IMR-90 (cell line): ENCODE data around the gene LINC00237. TPM values are rescaled to one million over a fixed set of nuclear protein-coding genes. Genes with fewer than 3 reads are reported as not detected.

ENCODE experiments used
- ATAC-seq: fragments of 200-7000 bp; cut with Tn5 transposase; 2 replicates; pipeline ENCODE4 v1.9.1; 2020; ENCODE audit warnings: low read depth, mild to moderate bottlenecking, moderate library complexity
- BruUV-seq: library from RNA; stranded (reverse); fragments of 400-500 nt; replicated peaks from 2 replicates; lab custom pipeline; 2021; lab: Mats Ljungman, UMichigan
- CTCF ChIA-PET: fragments of 300-600 bp; formaldehyde crosslinking; extraction: SDS; loops from one replicate; lab custom pipeline; 2021; ENCODE audit warnings: antibody characterized with exemption; lab: Yijun Ruan, JAX
- POLR2A ChIA-PET: fragments of 300-600 bp; sonication (Branson Sonifier 250); formaldehyde crosslinking; loops from one replicate; lab custom pipeline; 2022; ENCODE audit warnings: antibody characterized with exemption; ENCODE audit not compliant: unreplicated experiment; lab: Charles Lee
- DNase-seq: peaks from one replicate; pipeline ENCODE4 v3.0.0; 2013
- H2AFZ ChIP-seq: replicated peaks from 2 replicates; pipeline ENCODE3; 2013; ENCODE audit warnings: low read length, mild to moderate bottlenecking; ENCODE audit not compliant: poor library complexity
- H2AK5ac ChIP-seq: 2 replicates; pipeline ENCODE4 v1.6.1; 2013; ENCODE audit warnings: low read depth, low read length, inconsistent platforms
- H2AK9ac ChIP-seq: replicated peaks from 2 replicates; pipeline ENCODE3; 2013; ENCODE audit warnings: mild to moderate bottlenecking, low read depth, low read length, moderate library complexity; ENCODE audit not compliant: poor library complexity
- H2BK120ac ChIP-seq: 2 replicates; pipeline ENCODE4 v1.6.1; 2013; ENCODE audit warnings: low read depth, low read length, inconsistent platforms
- H2BK15ac ChIP-seq: 3 replicates; pipeline ENCODE4 v1.6.1; 2013; ENCODE audit warnings: low read depth, low read length, inconsistent platforms
- H2BK20ac ChIP-seq: 2 replicates; pipeline ENCODE4 v1.6.1; 2013; ENCODE audit warnings: low read depth, mild to moderate bottlenecking, inconsistent platforms, low read length, moderate library complexity
- H2BK5ac ChIP-seq: 2 replicates; pipeline ENCODE4 v1.6.1; 2013; ENCODE audit warnings: mild to moderate bottlenecking, low read depth, low read length, inconsistent platforms; ENCODE audit not compliant: poor library complexity, severe bottlenecking
- H3K14ac ChIP-seq: replicated peaks from 2 replicates; pipeline ENCODE4 v1.6.1; 2013; ENCODE audit warnings: low read depth, low read length, inconsistent platforms
- H3K18ac ChIP-seq: 2 replicates; pipeline ENCODE4 v1.6.1; 2013; ENCODE audit warnings: low read depth, low read length, control low read depth
- H3K23ac ChIP-seq: 2 replicates; pipeline ENCODE4 v1.6.1; 2013; ENCODE audit warnings: low read depth, low read length, inconsistent platforms
- H3K27ac ChIP-seq: 2 replicates; pipeline ENCODE4 v1.5.1; 2013; ENCODE audit warnings: mild to moderate bottlenecking, control low read depth, low read length; ENCODE audit not compliant: insufficient read depth
- H3K27me3 ChIP-seq: 2 replicates; pipeline ENCODE4 v1.6.1; 2013; ENCODE audit warnings: low read length; ENCODE audit not compliant: control insufficient read depth, insufficient read depth
- H3K36me3 ChIP-seq: 2 replicates; pipeline ENCODE4 v1.6.1; 2013; ENCODE audit warnings: low read length, mixed read lengths; ENCODE audit not compliant: control insufficient read depth, insufficient read depth
- H3K4ac ChIP-seq: 2 replicates; pipeline ENCODE4 v1.6.1; 2013; ENCODE audit warnings: low read depth, low read length, inconsistent platforms
- H3K4me1 ChIP-seq: 2 replicates; pipeline ENCODE4 v1.6.1; 2013; ENCODE audit warnings: low read length, mixed read lengths; ENCODE audit not compliant: control insufficient read depth, insufficient read depth
- H3K4me2 ChIP-seq: 2 replicates; pipeline ENCODE4 v1.6.1; 2013; ENCODE audit warnings: low read depth, mild to moderate bottlenecking, control low read depth, low read length, moderate library complexity
- H3K4me3 ChIP-seq: 2 replicates; pipeline ENCODE4 v1.5.1; 2013; ENCODE audit warnings: low read depth, mild to moderate bottlenecking, control low read depth, low read length, moderate library complexity; ENCODE audit not compliant: insufficient read depth
- H3K56ac ChIP-seq: 2 replicates; pipeline ENCODE4 v1.6.1; 2013; ENCODE audit warnings: low read length, inconsistent platforms; ENCODE audit not compliant: insufficient read depth; ENCODE audit errors: extremely low read depth
- H3K79me1 ChIP-seq, 2 experiments: 2 replicates each; pipeline ENCODE4 v1.6.1; 2013; ENCODE audit warnings: low read length in 2 of 2, inconsistent platforms in 1 of 2, low read depth in 1 of 2
- H3K9ac ChIP-seq: 2 replicates; pipeline ENCODE4 v1.6.1; 2013; ENCODE audit warnings: low read depth, low read length, control low read depth
- H3K9me1 ChIP-seq: 2 replicates; pipeline ENCODE4 v1.6.1; 2013; ENCODE audit warnings: low read length, inconsistent platforms; ENCODE audit not compliant: insufficient read depth
- H3K9me3 ChIP-seq: 2 replicates; pipeline ENCODE4 v1.6.1; 2013; ENCODE audit warnings: low read length; ENCODE audit not compliant: control insufficient read depth, insufficient read depth
- H4K20me1 ChIP-seq: 2 replicates; pipeline ENCODE4 v1.6.1; 2013; ENCODE audit warnings: low read length, inconsistent platforms; ENCODE audit not compliant: insufficient read depth
- H4K5ac ChIP-seq: 2 replicates; pipeline ENCODE4 v1.6.1; 2013; ENCODE audit warnings: mild to moderate bottlenecking, low read depth, low read length, control low read depth
- H4K8ac ChIP-seq, 2 experiments: 2 replicates each; pipeline ENCODE4 v1.6.1; 2013; ENCODE audit warnings: low read depth in 2 of 2, low read length in 2 of 2, control low read depth in 1 of 2, inconsistent platforms in 1 of 2
- H4K91ac ChIP-seq: 2 replicates; pipeline ENCODE4 v1.6.1; 2013; ENCODE audit warnings: low read depth, low read length, inconsistent platforms; ENCODE audit not compliant: insufficient read depth
- BHLHE40 ChIP-seq: fragments of 150-350 bp; IDR thresholded peaks from 2 replicates; pipeline ENCODE4 v1.6.1; 2016; ENCODE audit warnings: mild to moderate bottlenecking, low read depth, low read length
- CEBPB ChIP-seq: IDR thresholded peaks from 2 replicates; pipeline ENCODE4 v1.6.1; 2012; ENCODE audit warnings: low read depth, low read length, improper control_type of control experiment
- CHD1 ChIP-seq: IDR thresholded peaks from 2 replicates; pipeline ENCODE4 v1.6.1; 2012; ENCODE audit warnings: low read depth, low read length, improper control_type of control experiment
- CTCF ChIP-seq: conservative IDR thresholded peaks from 2 replicates; pipeline ENCODE4 v1.5.1; 2012; ENCODE audit warnings: mild to moderate bottlenecking, low read depth, low read length, improper control_type of control experiment
- ELK1 ChIP-seq: fragments of 150-350 bp; IDR thresholded peaks from 2 replicates; pipeline ENCODE4 v1.6.1; 2016; ENCODE audit warnings: low read depth, mild to moderate bottlenecking, low read length, moderate library complexity, borderline replicate concordance
- FOS ChIP-seq: fragments of 150-350 bp; IDR thresholded peaks from 2 replicates; pipeline ENCODE4 v1.6.1; 2016; ENCODE audit warnings: low read depth, low read length
- MAFK ChIP-seq: IDR thresholded peaks from 2 replicates; pipeline ENCODE4 v1.6.1; 2012; ENCODE audit warnings: low read depth, low read length, improper control_type of control experiment
- MXI1 ChIP-seq: IDR thresholded peaks from 2 replicates; pipeline ENCODE4 v1.6.1; 2012; ENCODE audit warnings: low read depth, mild to moderate bottlenecking, low read length, moderate library complexity, borderline replicate concordance
- NFE2L2 ChIP-seq: fragments of 150-350 bp; IDR thresholded peaks from 2 replicates; pipeline ENCODE4 v1.6.1; 2016; ENCODE audit warnings: low read depth, mild to moderate bottlenecking, low read length
- POLR2A ChIP-seq: IDR thresholded peaks from 2 replicates; pipeline ENCODE4 v1.6.1; 2012; ENCODE audit warnings: mild to moderate bottlenecking, low read depth, low read length
- RCOR1 ChIP-seq: IDR thresholded peaks from 2 replicates; pipeline ENCODE4 v1.6.1; 2012; ENCODE audit warnings: mild to moderate bottlenecking, low read length, improper control_type of control experiment; ENCODE audit not compliant: insufficient replicate concordance
- RFX5 ChIP-seq: IDR thresholded peaks from 2 replicates; pipeline ENCODE4 v1.8.0; 2012; ENCODE audit warnings: low read depth, mild to moderate bottlenecking, low read length, moderate library complexity
- SMC3 ChIP-seq: fragments of 150-350 bp; IDR thresholded peaks from 2 replicates; pipeline ENCODE4 v1.6.1; 2016; ENCODE audit warnings: low read depth, mild to moderate bottlenecking, antibody characterized with exemption, low read length, moderate library complexity
- USF2 ChIP-seq: fragments of 150-350 bp; IDR thresholded peaks from 2 replicates; pipeline ENCODE4 v1.6.1; 2017; ENCODE audit warnings: mild to moderate bottlenecking, antibody characterized with exemption, low read length, low read depth
- WGBS, 2 experiments: methylation state at CpG; one replicate each; pipeline versions ENCODE4 v1.1.5 to v1.1.7; 2013; ENCODE audit warnings: missing lambda C conversion rate in 2 of 2; ENCODE audit not compliant: insufficient read length in 1 of 2; ENCODE audit errors: extremely low coverage in 2 of 2; 5-methylcytosine and 5-hydroxymethylcytosine counted together
- dilution Hi-C: fragments of 300-500 bp; cut with HindIII; formaldehyde crosslinking; loops from one replicate; pipeline ENCODE4 v1.14.3; 2018; ENCODE audit warnings: low sequenced_read_pairs; ENCODE audit not compliant: unreplicated experiment
- in situ Hi-C: fragments of 300-500 bp; cut with MboI; formaldehyde crosslinking; loops from 3 replicates; pipeline ENCODE4 v1.14.3; 2019; ENCODE audit warnings: low sequenced_read_pairs, inconsistent platforms, mixed read lengths
- intact Hi-C: fragments of 100-400 bp; cut with micrococcal nuclease; formaldehyde crosslinking; loops from 2 replicates; pipeline ENCODE4 v1.10.0; 2022
- polyA plus RNA-seq, 3 experiments: library from polyadenylated mRNA; depleted of rRNA; stranded (reverse); fragments of >200 nt; gene quantifications; 2 replicates each; pipeline ENCODE4 v1.2.3, GENCODE V29; 2012; ENCODE audit warnings: low replicate concordance in 1 of 3
- total RNA-seq: library from RNA; depleted of rRNA; stranded (reverse); fragments of >200 nt; gene quantifications from 2 replicates; pipeline ENCODE4 v1.2.3, GENCODE V29; 2012

Gene LINC00237
- total and polyA plus RNA-seq, 2 of the 4 experiments (the other 2 are of a cell fraction): not detected

GRCh38 chr20:21125072-21125848 lies 19.1 kb upstream of the LINC00237 start:
- DNase-seq: peak; percentile 41
- Histone ChIP-seq H4K20me1 (no peaks in the 10 kb centered on the region), H2BK20ac (no peak overlapping the region), H2BK120ac (peak overlapping the region; percentile 44; the same call in 1 of the 2 replicates), H2AFZ (peak overlapping the region; percentile 92), H3K4ac (peak overlapping the region; percentile 52), H4K91ac (no peak overlapping the region), H2BK15ac (no peak overlapping the region; the same call in 2 of the 3 replicates), H3K18ac (no peak overlapping the region), H3K9me1 (peaks cover 6% of the 10 kb centered on the region), H3K79me1 (peaks cover 7 to 9% of the 10 kb centered on the region in 2 experiments; a peak in 3 of 4 replicates), H2AK5ac (no peak overlapping the region), H3K9ac (peak overlapping the region; percentile 68), H3K27me3 (no peaks in the 10 kb centered on the region), H3K4me1 (no peaks in the 10 kb centered on the region), H3K9me3 (no peaks in the 10 kb centered on the region), H2AK9ac (peak overlapping the region; percentile 12), H3K4me3 (peak overlapping the region; percentile 63), H4K5ac (no peak overlapping the region), H2BK5ac (no peak overlapping the region), H4K8ac (peak overlapping the region in 1 of 2 experiments; percentile 70; a peak in 2 of 4 replicates), H3K56ac (no peak overlapping the region), H3K4me2 (peak overlapping the region; percentile 87), H3K27ac (no peak overlapping the region), H3K14ac (peak overlapping the region; percentile 73), H3K36me3 (no peaks in the 10 kb centered on the region; the same call in 1 of the 2 replicates), H3K23ac (peak overlapping the region; percentile 77)
- POLR2A ChIA-PET: no interaction called here
- peak; percentile 42 for ATAC-seq
- in situ Hi-C loops (no loop called here), dilution Hi-C loops (no loop called here), intact Hi-C loops (loop anchor here (5.0 to 10.0 kb wide), 3 partner anchors 57 to 260 kb away; partner anchors contain the start of gene XRN2)
- BruUV-seq: no TSS peak
- CTCF ChIA-PET: interaction anchor here (0.7 to 1.3 kb wide), 5 partner anchors 10 to 264 kb away, joined by 3 to 5 read pairs (median 3); no protein-coding TSS in a partner anchor
- 0% methylated on average over 9 of the region's 25 CpGs; no CpG with 5 or more reads in 1 of the 2 experiments for WGBS, 2 experiments
- TF ChIP-seq SMC3: no peak
- no peak for TF ChIP-seq ELK1
- TF ChIP-seq FOS: no peak
- no peak for TF ChIP-seq POLR2A
- TF ChIP-seq NFE2L2: no peak
- no peak for TF ChIP-seq RFX5
- TF ChIP-seq RCOR1: no peak
- TF ChIP-seq CTCF: no peak
- TF ChIP-seq MAFK: no peak
- TF ChIP-seq BHLHE40: no peak
- TF ChIP-seq MXI1: no peak
- no peak for TF ChIP-seq CHD1
- TF ChIP-seq USF2: no peak
- no peak for TF ChIP-seq CEBPB
